Activated CD8-positive, alpha-beta memory T cell treated with anti-CD3 and anti-CD28 coated beads, Interleukin-2, amount 50 U/mL, for 4 hours (primary cell): Measurements from ENCODE around the gene SELENBP1.

Source experiments
- DNase-seq: peaks from one replicate; pipeline ENCODE4 v3.0.0-alpha.2; 2020

The SELENBP1 gene

DNA sequence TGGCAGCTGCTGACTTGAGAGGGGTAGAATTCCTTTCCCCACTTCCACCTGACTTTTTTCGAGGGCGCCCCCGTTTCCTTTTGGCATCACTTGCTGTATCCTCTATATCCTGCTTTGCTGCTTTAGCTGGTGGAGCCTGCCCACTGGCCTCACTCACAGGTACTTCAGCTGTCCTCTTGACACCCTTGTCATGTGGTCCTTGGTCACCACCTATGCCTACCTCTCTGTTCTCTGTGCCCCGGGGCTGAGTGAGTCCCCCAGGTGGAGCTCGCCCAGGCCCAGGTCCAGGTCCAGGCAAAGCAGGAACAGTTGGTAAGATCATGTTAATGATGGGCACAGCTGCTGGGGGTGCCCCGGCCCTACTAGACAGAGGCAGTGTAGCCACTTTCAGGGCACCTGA lies 29.9 kb downstream of the SELENBP1 start:
- no peak for DNase-seq

- no peak for DNase-seq
These were observed 30.5 kb downstream of the SELENBP1 start for GRCh38 chr1:151342021-151342420.

GRCh38 chr1:151340870-151341754 lies 31.4 kb downstream of the SELENBP1 start:
- peak; percentile 38 for DNase-seq

- no peak for DNase-seq
These were observed 35.9 kb downstream of the SELENBP1 start for GRCh38 chr1:151336556-151336955.

GRCh38 chr1:151334822-151335221 lies 37.7 kb downstream of the SELENBP1 start:
- no peak for DNase-seq

GRCh38 chr1:151327903-151328674 lies 44.4 kb downstream of the SELENBP1 start:
- no peak for DNase-seq

DNA sequence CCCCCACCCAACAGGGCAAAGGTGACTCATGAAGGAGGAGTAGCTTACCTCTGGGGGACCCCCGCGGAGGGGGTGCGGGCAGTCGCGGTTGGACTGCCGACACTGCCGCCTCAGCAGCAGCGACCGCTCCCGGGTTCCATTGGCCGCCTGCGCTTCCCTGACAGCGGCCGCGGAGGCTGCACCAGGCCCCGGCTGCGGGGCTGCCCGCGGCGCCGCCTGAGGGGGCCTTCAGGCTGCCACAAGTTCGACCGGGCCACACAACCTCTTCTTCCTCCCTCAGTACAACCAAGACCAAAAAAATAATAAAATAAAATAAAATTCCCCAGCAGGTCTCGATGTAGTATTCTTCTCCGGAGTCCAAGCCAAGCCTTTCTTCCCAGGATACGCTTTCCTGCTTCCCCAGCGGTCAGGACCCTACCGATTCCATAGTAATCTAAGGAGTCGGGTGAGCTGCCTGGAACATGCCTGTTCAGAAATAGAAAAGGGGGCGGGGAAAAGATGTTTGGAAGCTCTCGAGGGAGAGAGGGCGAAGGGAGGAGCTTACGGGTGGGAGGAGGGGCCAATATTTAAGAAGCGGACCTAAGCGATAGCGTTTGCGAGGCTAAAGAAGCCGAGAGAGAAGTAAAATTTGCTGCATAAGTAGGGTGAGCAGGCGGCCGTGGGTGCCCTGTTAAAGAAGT lies 45.1 kb downstream of the SELENBP1 start, which contains the start of gene PI4KB:
Gene PI4KB, minus strand, starts transcription at position 194 of the 680 bp plus-strand sequence. CDS start 10,935 bp downstream, outside the sequence.
- peak; percentile 82 for DNase-seq

GRCh38 chr1:151326619-151327222 lies 45.8 kb downstream of the SELENBP1 start:
- DNase-seq: peak; percentile 57

GRCh38 chr1:151325646-151326429 lies 46.7 kb downstream of the SELENBP1 start:
- no peak for DNase-seq

- no peak for DNase-seq
These were observed 47.3 kb downstream of the SELENBP1 start for GRCh38 chr1:151325231-151325630.

GRCh38 chr1:151324390-151324930 lies 48.0 kb downstream of the SELENBP1 start:
- no peak for DNase-seq

DNA sequence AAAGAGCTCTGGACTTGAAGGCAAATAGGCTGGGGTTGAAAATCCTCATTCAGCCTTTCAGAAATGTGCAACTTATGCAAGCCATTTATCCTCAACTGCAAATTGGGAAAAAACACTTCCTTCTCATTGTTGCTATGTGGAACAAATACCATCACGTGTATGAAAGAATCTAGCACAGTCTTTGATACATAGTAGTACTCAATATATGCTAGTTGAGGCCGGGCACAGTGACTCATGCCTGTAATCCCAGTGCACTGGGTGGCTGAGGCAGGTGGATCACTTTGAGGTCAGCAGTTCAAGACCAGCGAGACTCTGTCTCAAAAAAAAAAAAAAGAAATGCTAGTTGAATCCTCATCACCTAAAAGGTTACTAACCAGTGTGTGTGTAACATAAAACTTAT lies 53.5 kb downstream of the SELENBP1 start:
- no peak for DNase-seq

DNA sequence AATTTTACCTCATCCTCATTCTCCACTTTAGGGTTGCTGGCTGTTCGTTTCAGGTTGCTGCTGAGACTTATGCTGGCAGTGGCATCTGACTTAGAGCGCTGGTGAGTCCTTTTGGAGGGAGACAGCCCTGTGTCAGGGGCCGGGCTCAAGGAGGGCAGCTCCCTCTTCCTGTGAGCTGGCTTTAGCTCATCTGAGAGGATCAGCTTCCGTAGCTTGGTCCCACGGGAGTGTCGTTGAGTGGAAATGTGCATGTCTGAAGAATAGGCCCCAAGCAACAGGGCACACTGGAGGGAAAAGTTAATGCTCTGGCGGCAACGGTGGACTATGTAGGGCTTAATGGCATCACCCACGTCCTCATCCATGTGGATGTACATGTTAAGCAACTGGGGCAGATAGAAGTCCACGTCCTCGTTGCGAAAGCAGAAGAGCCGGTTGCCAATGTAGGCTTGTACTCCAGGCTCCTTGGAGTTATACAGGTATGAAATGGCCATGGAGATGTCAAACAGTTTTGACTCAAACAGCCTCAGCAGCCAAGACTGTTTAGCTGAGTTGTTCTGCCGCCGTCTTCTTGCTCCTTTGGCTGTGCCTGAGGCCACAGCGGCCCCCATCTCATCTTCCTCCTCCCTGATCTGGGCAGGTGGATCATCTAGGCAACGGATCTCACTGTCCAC lies 56.8 kb downstream of the SELENBP1 start:
- no peak for DNase-seq
